HepG2 (cell line): ENCODE measurements around the gene SLC4A5. TPM values are rescaled to one million over a fixed set of nuclear protein-coding genes. Genes with fewer than 3 reads are reported as not detected.

Experiments used
- CEBPB ChIP-seq: IDR thresholded peaks from 2 replicates; pipeline ENCODE4 v1.6.1; 2011; ENCODE audit warnings: low read depth, low read length, improper control_type of control experiment, borderline replicate concordance
- DMTF1 ChIP-seq: sonication (generic); formaldehyde crosslinking; IDR thresholded peaks from 2 replicates; pipeline ENCODE4 v1.4.0; 2020; ENCODE audit warnings: mild to moderate bottlenecking, missing genetic modification reagents
- MED13 ChIP-seq: sonication (generic); formaldehyde crosslinking; IDR thresholded peaks from 2 replicates; pipeline ENCODE4 v1.5.0; 2020; ENCODE audit warnings: missing genetic modification reagents
- PAWR ChIP-seq: sonication (generic); formaldehyde crosslinking; IDR thresholded peaks from 2 replicates; pipeline ENCODE4 v1.4.0; 2020; ENCODE audit warnings: missing genetic modification reagents, mild to moderate bottlenecking, borderline replicate concordance
- PTBP1 ChIP-seq: fragments of 200-400 bp; formaldehyde crosslinking; IDR thresholded peaks from 2 replicates; pipeline ENCODE4 v1.6.1; 2018; ENCODE audit warnings: low read length, low read depth; ENCODE audit not compliant: poor library complexity, severe bottlenecking
- SRSF1 ChIP-seq: fragments of 200-400 bp; formaldehyde crosslinking; optimal IDR thresholded peaks from 2 replicates; pipeline ENCODE3; 2017; ENCODE audit warnings: mild to moderate bottlenecking, low read depth, low read length, moderate library complexity
- TRAFD1 ChIP-seq: sonication (generic); formaldehyde crosslinking; IDR thresholded peaks from 2 replicates; pipeline ENCODE4 v1.5.1; 2020; ENCODE audit warnings: missing genetic modification reagents, mild to moderate bottlenecking, borderline replicate concordance
- U2AF2 ChIP-seq: fragments of 200-400 bp; formaldehyde crosslinking; IDR thresholded peaks from 2 replicates; pipeline ENCODE4 v1.6.1; 2017; ENCODE audit warnings: low read depth, mild to moderate bottlenecking, low read length
- ZFP36 ChIP-seq: fragments of 150-350 bp; IDR thresholded peaks from 2 replicates; pipeline ENCODE4 v1.6.1; 2018; ENCODE audit warnings: borderline replicate concordance, low read length, low read depth; ENCODE audit not compliant: partially characterized antibody
- ZHX2 ChIP-seq, 2 experiments: sonication (generic) in 1 of 2; formaldehyde crosslinking in 1 of 2; IDR thresholded peaks; 2 replicates each; pipeline versions ENCODE4 v1.6.1 to v1.9.0; 2014 to 2022; ENCODE audit warnings: antibody characterized with exemption in 1 of 2, borderline replicate concordance in 1 of 2, inconsistent platforms in 1 of 2, low read depth in 1 of 2, missing genetic modification reagents in 1 of 2
- ZKSCAN1 ChIP-seq: fragments of 150-350 bp; IDR thresholded peaks from 2 replicates; pipeline ENCODE4 v1.6.1; 2014; ENCODE audit warnings: low read length
- ZNF362 ChIP-seq: sonication (generic); formaldehyde crosslinking; IDR thresholded peaks from 2 replicates; pipeline ENCODE4 v1.4.0; 2020; ENCODE audit warnings: missing genetic modification reagents, mild to moderate bottlenecking, borderline replicate concordance
- ZNF605 ChIP-seq: sonication (generic); formaldehyde crosslinking; IDR thresholded peaks from 2 replicates; pipeline ENCODE4 v1.8.0; 2022; ENCODE audit warnings: mild to moderate bottlenecking, missing genetic modification reagents
- ZNF781 ChIP-seq: sonication (generic); formaldehyde crosslinking; IDR thresholded peaks from 2 replicates; pipeline ENCODE4 v1.5.1; 2020; ENCODE audit warnings: borderline replicate concordance, mild to moderate bottlenecking, missing genetic modification reagents; ENCODE audit errors: not compliant biosample characterization
- ZNF790 ChIP-seq: sonication (generic); formaldehyde crosslinking; IDR thresholded peaks from 2 replicates; pipeline ENCODE4 v1.8.0; 2022; ENCODE audit warnings: missing genetic modification reagents, mild to moderate bottlenecking, borderline replicate concordance
- polyA plus RNA-seq, 8 experiments: library from polyadenylated mRNA; depleted of rRNA in 3 of 8; stranded (reverse) in 7 of 8; unstranded in 1 of 8; fragments of >200 nt; fragmentation: Illumina TruSeq in 4 of 8; extraction: Trizol in 4 of 8; gene quantifications; 2 replicates each; pipeline versions ENCODE4 v1.2.1 to v1.2.3, GENCODE V29; 2011 to 2016; ENCODE audit warnings: low read depth in 4 of 8, missing spikeins in 1 of 8, mixed read lengths in 1 of 8; ENCODE audit not compliant: insufficient read depth in 1 of 8
- total RNA-seq, 5 experiments: library from RNA; depleted of rRNA; stranded (reverse); fragments of >200 nt; fragmentation: Illumina TruSeq; extraction: Trizol; gene quantifications; 2 replicates each; pipeline ENCODE4 v1.2.3, GENCODE V29; 2016; ENCODE audit warnings: low read depth in 1 of 5

The SLC4A5 gene
- total and polyA plus RNA-seq, 2 of the 13 experiments (the other 11 are each of a cell fraction or from before 2014, with no cell fraction given), result 0.50 TPM; not detected in 1

- TF ChIP-seq ZHX2 (IDR thresholded peaks at IDR 0.05; ENCODE audit: low read depth) (no peak), ZHX2 (CRISPR knock-in tag; IDR thresholded peaks at IDR 0.05; ENCODE audit: borderline replicate concordance) (peak; percentile 73; the same call in 1 of the 2 replicates), TRAFD1 (CRISPR knock-in tag) (peak; percentile 61; the same call in 1 of the 2 replicates), ZNF781 (peak; percentile 22), DMTF1 (CRISPR knock-in tag) (peak; percentile 87; the same call in 1 of the 2 replicates), PAWR (CRISPR knock-in tag) (0 out of 2 replicates have a peak, but pooled peaks have one; percentile 86), MED13 (CRISPR knock-in tag) (peak; percentile 69; the same call in 1 of the 2 replicates), CEBPB (peak; percentile 74; the same call in 1 of the 2 replicates), ZFP36 (no peak), ZNF605 (CRISPR knock-in tag) (peak; percentile 98), PTBP1 (no peak), ZNF362 (CRISPR knock-in tag) (no peak), ZKSCAN1 (no peak), SRSF1 (no peak), ZNF790 (peak; percentile 64; the same call in 1 of the 2 replicates), U2AF2 (0 out of 2 replicates have a peak, but pooled peaks have one; percentile 70)
Measured at GRCh38 chr2:74198461-74199274, 144.5 kb downstream of the SLC4A5 start, which contains the start of gene MTHFD2 (continued).
